Right atrium auricular region (tissue), 2 donors: ENCODE results near the gene DOK1. TPM values are rescaled to one million over a fixed set of nuclear protein-coding genes. Genes with fewer than 3 reads are reported as not detected.
A peak's percentile ranks its signal among the peaks of the same experiment; 100 is the strongest.

Experiments used
- DNase-seq: peaks from one replicate; pipeline ENCODE4 v3.0.0-alpha.2; 2019; ENCODE audit warnings: low spot score
- H3K27ac ChIP-seq, 2 donors: fragments of 200-600 bp; sonication (generic); 1 replicate in 1 of 2; 2 replicates in 1 of 2; pipeline ENCODE4 v1.5.1; 2016 to 2019
- H3K27me3 ChIP-seq, 2 donors: fragments of 200-600 bp; sonication (generic); one replicate each; pipeline versions ENCODE4 v1.5.1 to v1.6.0; 2017 to 2019
- H3K36me3 ChIP-seq: fragments of 200-600 bp; sonication (generic); one replicate; pipeline ENCODE4 v1.5.1; 2016
- H3K4me1 ChIP-seq, 2 donors: fragments of 200-600 bp; sonication (generic); one replicate each; pipeline versions ENCODE4 v1.5.1 to v1.6.0; 2017 to 2019
- H3K4me3 ChIP-seq, 2 donors: fragments of 200-600 bp; sonication (generic); 1 replicate in 1 of 2; 2 replicates in 1 of 2; pipeline ENCODE4 v1.5.1; 2017 to 2019; ENCODE audit warnings: mild to moderate bottlenecking in 1 of 2, moderate library complexity in 1 of 2
- H3K9me3 ChIP-seq, 2 donors: fragments of 200-600 bp; sonication (generic); one replicate each; pipeline ENCODE4 v1.5.1; 2019
- CTCF ChIP-seq, 2 donors: fragments of 200-600 bp; sonication (generic); IDR thresholded peaks; one replicate each; pipeline ENCODE4 v1.5.1; 2019; ENCODE audit warnings: antibody characterized with exemption in 2 of 2
- total RNA-seq, 2 donors: library from RNA; depleted of rRNA; stranded (reverse); fragments of >200 nt; gene quantifications; one replicate each; pipeline ENCODE4 v1.1.0, GENCODE V29; 2016

Gene DOK1
- total RNA-seq = 10 to 100 TPM in 1 of 2 donors, 1 to 10 TPM in 1; 4.9 to 10.3 TPM

DNA sequence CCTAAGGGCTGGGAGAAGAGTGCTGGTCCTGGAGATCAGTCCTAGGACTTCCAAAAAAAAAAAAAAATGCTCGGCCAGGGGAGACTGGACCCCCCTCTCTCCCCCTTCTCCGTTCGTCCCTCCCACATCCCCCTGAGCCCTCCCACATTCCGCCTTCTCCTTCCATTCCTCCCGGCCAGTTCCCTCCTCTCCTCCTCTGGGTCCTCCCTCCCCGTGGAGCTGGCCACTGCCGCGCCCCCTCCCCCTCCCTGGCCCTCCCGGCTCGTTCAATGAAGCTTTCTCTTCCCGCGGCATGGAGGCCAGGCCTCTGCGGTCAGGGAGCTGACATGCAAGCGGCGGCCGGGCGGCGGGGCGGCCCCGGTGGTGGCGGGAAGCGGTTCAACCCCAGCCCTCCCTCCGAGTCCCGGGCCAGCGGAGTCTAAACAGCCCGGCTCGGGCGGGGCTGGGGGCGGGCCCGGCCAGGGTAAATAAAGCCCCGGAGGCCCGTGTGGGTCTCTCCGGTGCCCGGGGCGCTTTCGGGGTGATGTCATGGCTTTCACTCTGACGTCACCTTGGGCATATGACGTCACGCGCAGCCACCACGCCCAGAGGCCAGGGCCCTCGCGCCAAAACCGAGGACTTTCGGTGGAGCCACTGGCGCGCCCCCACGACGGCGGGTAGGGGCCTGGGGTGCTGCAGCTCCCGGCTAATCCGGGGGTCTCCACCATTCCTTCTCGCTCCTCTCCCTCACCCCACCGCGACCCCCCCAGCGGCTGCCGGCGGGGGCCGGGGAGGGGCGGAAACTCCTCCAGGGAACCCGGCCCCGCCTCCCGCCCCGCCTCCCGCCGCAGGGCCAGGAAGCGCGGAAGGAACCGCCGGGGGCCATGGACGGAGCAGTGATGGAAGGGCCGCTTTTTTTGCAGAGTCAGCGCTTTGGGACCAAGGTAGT is at the start of gene DOK1, which contains the start of gene LOXL3:
DOK1 (plus strand) TSS at position 829 of the 928 bp plus-strand sequence; CDS start at position 864, 35 bp downstream.
LOXL3 (minus strand) TSS at position 51 of the 928 bp plus-strand sequence. CDS start 1,308 bp downstream, outside the sequence.
- peak; percentile 88 for DNase-seq
- peak within 1 kb of the TSS; percentile 68 to 71 for H3K4me3 ChIP-seq
- no peaks in the 10 kb centered on the region for H3K9me3 ChIP-seq
- no peak for TF ChIP-seq CTCF (IDR thresholded peaks at IDR 0.05)
- peaks cover 0 to 25% of the 10 kb centered on the region in 2 donors for H3K4me1 ChIP-seq
- H3K27ac ChIP-seq = peak within 1 kb of the TSS; percentile 85 to 89
- no peaks in the 10 kb centered on the region for H3K36me3 ChIP-seq
- no peaks in the 10 kb centered on the region for H3K27me3 ChIP-seq

GRCh38 chr2:74505448-74506246 is 48.9 kb upstream of the DOK1 start:
- H3K9me3 ChIP-seq = no peaks in the 10 kb centered on the region
- H3K27ac ChIP-seq = no peak overlapping the region
- H3K27me3 ChIP-seq = no peaks in the 10 kb centered on the region
- peaks cover 14% of the 10 kb centered on the region for H3K36me3 ChIP-seq
- H3K4me1 ChIP-seq = peaks cover 0 to 62% of the 10 kb centered on the region in 2 donors
- no peak for TF ChIP-seq CTCF (IDR thresholded peaks at IDR 0.05)
- no peak for DNase-seq
- no peak overlapping the region for H3K4me3 ChIP-seq

DNA sequence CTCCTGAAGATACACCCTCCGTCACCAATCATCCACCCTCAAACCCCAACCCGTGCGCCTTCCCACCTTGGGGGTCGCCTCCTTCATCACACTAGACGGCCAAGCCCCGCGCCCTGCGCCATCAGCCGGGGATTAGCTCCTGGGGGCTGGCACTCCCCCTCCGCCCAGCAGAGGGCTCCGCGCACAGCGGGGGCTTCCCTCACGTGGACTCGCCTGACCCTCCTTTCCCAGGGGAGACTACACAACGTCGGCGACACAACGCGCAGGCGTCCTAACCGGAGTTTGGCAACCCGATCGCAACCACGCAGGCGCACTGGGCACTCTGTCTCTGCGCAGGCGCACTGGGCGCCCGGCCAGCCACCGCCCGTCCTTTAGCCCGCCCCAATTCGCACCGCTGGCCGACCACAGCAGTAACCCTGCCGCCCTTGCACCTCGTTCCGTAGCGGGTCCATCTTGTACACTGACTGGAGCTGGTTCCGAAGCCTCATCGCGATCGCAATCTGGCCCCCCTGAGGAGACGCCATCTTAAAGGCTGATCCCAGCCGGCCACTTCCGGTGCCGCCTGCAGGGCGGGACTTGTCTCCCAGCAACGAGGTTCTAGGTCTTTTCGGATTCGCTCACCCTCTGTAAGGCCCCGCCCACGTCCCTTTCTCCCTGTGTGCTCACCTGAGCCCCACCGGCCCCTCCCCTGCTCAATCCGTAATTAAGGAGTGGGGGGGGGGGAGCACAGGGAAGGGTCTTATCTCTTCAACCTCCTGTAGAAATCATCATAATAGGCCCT is 47.2 kb upstream of the DOK1 start, which contains the start of gene PCGF1:
PCGF1 (minus strand) TSS at position 551 of the 781 bp plus-strand sequence; CDS start at position 524, 27 bp downstream.
- Histone ChIP-seq H3K27me3 (peaks cover 3 to 6% of the 10 kb centered on the region in 2 donors), H3K27ac (peak within 1 kb of the TSS; percentile 97 to 99), H3K36me3 (peaks cover 14% of the 10 kb centered on the region), H3K4me1 (peaks cover 0 to 56% of the 10 kb centered on the region in 2 donors), H3K9me3 (no peaks in the 10 kb centered on the region), H3K4me3 (peak within 1 kb of the TSS; percentile 78 to 92)
- DNase-seq = peak; percentile 98
- TF ChIP-seq CTCF (IDR thresholded peaks at IDR 0.05) = peak in 1 of 2 donors; percentile 47

- no peak for TF ChIP-seq CTCF (IDR thresholded peaks at IDR 0.05)
- peaks cover 14% of the 10 kb centered on the region for H3K36me3 ChIP-seq
- H3K4me3 ChIP-seq = peak overlapping the region; percentile 78 to 92
- H3K4me1 ChIP-seq = peaks cover 0 to 49% of the 10 kb centered on the region in 2 donors
- DNase-seq = no peak
- peak overlapping the region; percentile 97 to 99 for H3K27ac ChIP-seq
- peaks cover 8 to 12% of the 10 kb centered on the region in 2 donors for H3K27me3 ChIP-seq
- no peaks in the 10 kb centered on the region for H3K9me3 ChIP-seq
Measured at GRCh38 chr2:74507926-74508520, 46.5 kb upstream of the DOK1 start.
